GM21723 (cell line): ENCODE measurements around the gene ABHD16B.
"Not testable (repeated sequence)": the region's sequence is repeated elsewhere in the genome, so short reads cannot be mapped to it uniquely, and the experiment has no call there.

Experiments
- ATAC-seq: cut with Tn5 transposase; IDR thresholded peaks from one replicate; pipeline ENCODE4 v1.9.1; 2021; ENCODE audit warnings: mild to moderate bottlenecking, moderate library complexity; ENCODE audit not compliant: unreplicated experiment

ABHD16B gene

DNA sequence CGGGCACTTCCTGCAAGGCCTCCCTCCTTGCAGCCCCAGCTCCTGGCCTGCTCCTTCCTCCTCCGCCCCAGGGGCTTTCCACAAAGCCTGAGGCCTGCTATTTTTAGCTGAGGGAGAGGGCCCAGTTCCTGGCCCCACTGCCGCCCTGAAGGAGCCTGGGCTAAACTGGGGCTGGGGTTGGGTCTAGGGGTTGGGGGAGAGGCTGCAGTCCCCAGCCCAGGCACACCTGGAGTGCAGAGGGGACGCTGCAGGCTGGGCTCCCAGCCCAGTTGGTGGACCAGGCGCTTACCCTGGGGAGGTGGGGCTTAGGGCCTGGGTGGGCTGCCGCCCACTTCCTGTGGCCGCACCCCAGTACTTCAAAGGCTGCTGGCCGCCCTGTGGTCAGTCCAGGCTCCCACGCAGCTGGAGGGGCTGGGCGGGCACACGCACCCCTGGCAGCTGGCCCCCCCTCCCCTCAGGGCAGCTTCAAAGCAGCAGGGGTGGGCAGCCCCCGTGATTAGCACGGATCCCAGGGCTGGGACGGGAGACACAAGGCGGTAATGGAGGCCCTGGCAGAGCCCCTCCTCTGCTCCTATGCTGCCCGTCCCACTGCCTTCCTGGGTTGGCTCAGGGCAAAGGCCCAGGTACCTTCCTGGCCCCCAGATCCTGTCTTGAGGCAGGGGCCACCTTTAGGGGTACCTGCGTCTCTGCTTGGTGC is 7.1 kb upstream of the ABHD16B start:
- ATAC-seq: no peak

DNA sequence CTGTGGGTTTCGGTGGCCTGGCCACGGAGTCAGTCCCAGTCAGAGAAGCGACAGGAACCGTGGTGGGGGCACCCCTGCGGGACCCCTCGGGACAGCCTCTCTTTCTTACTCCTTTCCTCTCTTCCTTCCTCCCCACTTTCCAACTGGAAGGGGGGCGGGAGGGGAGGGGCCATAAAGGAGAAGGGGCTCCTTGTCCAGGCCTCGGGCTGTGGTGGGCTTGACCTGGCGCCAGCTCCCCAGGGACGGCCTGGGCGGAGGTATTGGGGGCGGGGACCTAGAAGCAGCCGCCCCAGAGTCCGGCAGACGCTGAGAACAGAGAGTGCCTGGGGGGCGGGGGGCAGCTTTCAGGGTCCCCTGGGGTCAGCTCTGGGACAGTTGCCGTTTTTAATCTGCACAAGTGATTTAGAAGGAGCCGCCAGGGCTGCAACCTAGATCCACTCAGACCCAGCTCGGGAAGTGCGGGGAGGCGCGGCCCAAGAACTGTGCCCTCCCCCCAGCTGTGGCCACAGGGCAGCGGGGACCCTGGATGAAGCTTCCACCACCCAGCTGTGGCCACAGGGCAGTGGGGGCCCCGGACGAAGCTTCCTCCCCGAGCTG is 6.4 kb upstream of the ABHD16B start:
- no peak for ATAC-seq

DNA sequence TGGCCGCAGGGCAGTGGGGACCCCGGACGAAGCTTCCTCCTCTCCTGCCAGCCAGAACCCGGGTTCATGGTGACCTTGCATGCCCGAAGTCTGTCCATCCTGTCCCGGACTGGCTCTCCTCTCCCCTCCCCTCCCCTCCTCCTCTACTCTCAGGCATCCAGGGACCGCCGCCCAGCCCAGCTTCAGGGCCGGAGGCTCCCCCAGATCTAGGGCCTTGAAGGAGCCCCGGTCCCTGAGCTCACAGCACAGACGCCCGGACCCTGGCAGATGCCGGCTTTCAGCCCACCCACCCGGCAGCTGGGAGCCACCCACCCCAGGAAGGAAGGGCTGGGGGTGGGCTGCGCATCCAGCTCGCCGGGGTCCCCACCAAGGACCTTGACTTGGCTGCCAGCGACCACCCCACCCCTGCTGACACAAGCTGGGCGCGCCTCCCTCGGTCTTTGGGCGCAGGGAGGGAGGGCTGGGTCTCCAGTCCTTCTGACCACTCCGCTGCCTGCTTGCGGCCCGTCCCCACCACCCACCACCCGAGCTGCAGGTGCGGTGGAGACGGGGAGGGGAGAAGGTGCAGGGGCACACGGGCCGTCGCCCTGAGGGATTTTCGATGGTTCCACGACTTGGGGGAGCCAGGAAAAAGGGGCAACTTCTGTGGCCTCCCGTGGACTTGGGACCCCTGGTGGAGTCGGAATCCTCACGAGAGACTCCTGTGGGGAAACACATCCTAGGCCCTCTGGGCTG is 5.8 kb upstream of the ABHD16B start:
- ATAC-seq: no peak

DNA sequence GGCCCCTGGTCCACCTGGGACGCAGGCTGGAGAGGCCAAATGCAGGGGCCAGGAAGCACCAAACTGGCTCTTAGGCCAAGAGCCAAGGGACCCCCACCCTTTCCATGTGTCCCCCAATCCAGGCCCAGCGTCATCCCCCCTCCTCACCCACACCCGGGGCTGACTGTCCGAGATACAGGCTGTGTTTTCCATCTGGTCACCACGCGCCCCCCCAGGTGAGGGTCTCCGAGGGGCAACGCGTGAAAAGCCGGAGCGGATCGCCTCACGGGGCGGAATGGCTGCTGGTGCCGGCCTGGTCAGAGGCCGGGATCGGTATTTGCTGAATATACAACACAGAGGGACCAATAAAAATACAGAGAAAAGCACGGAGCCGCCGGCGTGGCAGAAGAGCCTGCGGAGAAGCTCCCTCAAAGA is 5.2 kb upstream of the ABHD16B start:
- no peak for ATAC-seq

DNA sequence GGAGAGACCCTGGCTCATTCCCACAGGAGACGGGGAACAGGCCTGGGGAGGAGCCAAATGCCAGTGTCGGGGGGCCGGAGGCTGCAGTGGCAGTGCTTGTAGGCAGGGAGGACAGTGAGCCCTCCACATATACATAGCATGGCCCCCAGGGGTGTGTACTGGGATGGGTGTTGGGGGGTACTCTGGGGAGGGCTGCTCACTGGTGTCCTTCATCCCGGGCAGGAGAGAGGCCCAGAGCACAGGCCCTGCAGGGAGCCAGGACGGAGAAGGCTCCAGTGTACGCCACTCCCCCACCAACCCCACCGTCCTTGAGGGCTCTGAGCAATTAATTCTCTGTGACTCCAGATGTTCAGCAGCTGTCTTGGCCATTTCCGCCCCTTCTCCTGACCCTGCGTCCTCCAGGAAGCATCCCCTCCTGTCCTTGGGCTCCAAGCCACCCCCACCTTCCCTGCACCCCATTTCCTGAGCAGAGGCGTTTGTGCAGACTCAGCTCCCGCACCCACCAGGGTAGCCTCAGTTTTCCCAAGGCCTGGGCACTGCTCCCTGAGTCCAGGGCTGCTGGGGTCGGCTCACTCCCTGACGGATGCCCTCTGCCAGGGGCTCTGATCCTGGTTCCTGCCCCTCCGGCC is 3.4 kb upstream of the ABHD16B start:
- ATAC-seq: no peak

DNA sequence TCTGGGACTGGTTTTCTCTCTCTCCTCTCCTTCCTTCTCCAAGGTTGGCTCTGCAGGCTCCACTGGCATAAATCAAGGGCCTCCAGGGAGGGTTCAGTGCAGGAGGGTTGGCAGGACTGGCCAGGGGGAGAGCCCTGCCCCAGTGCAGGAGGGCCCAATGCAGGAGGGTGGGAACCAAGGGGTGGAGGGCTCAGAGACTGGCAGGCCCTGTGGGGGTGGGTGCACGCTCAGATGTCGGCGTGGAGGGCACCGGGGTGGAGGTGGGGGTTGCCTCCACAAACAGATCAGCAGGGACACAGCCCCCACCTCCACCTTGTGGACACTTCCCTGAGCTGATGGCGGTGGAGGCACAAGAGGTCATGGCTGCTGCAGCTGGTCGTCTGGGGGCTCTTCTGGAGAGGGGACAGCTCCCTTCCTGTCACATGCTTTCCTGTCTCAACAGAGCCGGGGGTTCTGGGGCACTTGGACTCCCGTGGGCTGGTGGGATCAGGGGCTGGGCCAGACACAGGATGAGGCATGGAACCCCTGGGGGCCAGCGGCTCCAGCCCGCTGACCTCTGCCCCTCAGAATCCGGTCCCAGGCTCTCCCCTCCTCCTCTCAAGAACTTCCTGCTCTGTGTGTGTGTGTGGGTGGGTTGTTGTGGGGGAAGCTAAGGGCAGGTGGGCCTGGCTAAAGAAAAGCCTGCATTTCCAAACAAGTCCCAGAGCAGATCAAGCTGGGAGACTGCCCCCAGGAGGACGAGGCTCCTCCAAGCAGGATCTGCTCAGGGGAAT is 2.7 kb upstream of the ABHD16B start:
- ATAC-seq: no peak

DNA sequence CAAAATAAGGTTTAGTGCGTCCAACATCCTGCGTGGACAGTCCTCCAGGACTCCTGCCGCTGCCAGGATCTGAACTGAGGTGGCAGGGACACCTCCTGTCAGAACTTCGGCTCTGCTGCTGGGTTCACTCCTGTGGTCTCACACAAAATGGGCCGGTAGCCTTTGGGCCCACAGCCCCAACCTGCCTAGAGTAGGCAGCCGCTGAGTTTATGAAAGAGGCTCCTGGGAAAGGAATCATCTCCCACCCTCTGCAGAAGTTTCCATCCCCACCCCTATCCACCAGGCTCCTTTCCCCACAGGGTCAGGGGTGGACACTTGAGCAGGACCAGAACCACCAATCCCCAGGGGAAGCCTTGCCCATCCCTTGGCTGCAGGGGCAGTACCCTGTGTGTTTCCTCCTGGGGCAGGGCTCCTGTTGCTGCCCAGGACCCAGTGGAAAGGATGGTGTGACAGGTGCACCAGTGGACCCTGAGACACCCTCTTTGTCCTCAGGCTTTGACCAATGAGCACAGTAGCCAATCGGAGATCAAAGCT is 2.1 kb upstream of the ABHD16B start:
- ATAC-seq: no peak

DNA sequence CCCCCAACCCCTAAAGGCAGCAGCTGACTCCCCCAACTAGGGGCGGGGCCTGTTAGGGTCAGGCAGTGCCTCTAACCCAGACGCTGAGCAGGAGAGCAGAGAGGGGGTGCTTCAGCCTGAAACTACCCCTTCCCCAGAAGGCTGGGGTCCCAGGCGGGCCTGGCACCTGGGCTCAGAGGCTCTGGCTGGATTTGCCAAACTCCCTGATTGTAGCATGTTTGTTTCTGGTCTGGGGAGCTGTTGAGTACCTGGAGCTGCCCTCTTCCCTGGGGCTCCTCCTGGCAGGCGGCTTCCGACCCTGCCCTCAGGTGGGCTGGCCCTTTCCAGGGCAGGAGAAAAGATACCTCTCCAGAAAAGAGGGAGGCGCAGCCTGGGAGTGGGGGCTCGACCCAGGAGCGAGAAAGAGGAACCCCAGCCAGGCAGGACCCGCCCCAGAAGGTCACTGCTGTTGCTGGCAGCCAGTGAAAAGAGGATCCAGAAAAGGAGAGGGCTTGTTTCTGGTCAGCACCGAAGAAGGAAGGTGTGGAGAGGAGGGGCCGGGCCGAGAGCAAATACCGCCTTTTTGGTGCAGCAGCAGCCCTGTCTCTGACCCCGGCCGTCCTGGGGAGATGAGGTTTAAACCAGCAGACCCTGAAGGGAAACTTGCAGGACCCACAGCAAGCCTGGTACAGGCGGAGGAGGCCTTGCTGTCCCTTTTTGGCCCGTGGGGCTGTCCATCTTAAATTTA is 810 bp upstream of the ABHD16B start:
- ATAC-seq: no peak

DNA sequence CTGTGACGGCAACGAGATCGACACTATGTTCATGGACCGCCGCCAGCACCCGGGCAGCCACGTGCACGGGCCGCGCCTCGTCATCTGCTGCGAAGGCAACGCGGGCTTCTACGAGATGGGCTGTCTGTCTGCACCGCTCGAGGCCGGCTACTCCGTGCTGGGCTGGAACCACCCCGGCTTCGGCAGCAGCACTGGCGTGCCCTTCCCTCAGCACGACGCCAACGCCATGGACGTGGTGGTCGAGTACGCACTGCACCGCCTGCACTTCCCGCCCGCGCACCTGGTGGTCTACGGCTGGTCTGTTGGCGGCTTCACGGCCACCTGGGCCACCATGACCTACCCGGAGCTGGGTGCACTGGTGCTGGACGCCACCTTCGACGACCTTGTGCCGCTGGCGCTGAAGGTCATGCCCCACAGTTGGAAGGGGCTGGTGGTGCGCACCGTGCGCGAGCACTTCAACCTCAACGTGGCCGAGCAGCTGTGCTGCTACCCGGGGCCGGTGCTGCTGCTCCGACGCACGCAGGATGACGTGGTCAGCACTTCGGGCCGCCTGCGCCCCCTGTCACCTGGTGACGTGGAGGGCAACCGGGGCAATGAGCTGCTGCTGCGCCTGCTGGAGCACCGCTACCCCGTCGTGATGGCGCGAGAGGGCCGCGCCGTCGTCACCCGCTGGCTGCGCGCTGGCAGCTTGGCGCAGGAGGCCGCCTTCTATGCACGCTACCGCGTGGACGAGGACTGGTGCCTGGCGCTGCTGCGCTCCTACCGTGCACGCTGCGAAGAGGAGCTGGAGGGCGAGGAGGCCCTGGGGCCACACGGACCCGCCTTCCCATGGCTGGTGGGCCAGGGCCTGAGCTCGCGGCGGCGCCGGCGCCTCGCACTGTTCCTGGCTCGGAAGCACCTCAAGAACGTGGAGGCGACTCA is 943 bp downstream of the ABHD16B start:
- no peak for ATAC-seq

DNA sequence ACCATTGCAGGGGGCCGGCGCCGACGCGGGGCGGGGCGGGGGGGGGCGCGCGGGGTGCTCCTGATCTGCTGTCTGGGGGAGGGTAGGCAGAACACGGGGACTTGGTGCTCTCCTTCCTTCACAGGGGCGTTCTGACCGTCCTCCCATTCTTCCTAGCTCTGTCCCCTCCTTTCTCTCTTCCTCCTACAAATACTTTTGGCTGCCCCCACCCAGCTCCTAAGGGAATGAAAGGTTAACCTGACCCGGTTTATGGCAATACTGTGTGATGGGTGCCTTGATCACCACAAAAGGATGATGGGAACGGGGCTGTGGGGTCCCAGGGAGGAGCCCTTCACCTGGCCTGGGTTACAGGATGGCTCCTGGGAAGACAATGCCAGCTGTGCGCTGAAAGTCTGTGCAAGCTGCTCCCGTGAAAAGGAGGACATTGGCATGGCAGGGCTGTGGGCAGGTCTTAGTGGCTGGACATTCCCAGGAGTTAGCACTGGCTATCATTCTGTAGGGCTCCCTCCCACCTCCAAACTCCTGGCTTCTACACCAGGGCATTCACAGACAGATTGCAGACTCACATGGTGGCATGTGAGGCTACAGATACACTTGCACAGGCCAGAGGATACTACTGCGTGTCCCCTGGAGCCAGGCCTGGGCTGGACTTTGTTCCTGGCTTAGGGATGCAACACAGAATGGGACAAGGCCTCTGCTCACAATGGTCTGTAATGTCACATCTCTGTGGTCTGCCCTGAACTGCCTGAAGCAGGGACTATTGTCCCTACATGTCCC is 1.9 kb downstream of the ABHD16B start:
- no peak for ATAC-seq

DNA sequence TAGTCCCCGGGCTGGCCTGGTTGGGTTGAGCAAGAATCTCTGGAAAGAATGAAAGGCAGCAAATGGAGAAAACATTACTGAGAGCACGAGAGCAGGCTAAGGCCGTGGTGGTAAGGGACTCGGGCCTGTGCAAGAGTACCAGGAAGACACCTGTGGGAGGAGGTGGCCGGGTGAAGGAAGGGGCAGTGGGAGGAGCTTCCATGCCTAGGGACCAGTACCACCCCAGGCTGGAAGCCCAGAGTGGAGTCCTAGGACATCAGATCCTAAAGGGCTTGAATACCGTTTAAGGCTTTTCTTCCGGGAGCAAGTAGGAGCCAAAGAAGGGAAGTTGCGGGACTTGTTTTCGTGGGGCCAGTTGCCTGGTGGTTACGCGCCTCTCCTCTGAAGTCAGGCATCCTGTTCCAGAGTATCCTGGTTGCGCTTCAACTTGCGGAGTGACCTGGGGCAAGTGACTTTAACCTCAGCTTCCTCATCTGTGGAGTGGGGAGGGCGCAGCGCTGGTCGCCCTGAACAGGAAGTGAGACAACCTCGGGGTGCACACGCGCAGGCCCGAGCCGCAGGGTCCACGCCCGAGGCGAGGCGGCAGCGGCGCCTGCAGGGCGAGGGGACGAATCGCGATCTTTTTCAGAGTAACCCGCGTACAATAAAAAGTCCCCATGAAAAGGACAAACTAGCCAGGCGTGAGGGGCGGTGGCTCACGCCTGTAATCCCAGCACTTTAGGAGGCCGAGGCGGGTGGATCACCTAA is 2.7 kb downstream of the ABHD16B start:
- ATAC-seq: peak; percentile 72

DNA sequence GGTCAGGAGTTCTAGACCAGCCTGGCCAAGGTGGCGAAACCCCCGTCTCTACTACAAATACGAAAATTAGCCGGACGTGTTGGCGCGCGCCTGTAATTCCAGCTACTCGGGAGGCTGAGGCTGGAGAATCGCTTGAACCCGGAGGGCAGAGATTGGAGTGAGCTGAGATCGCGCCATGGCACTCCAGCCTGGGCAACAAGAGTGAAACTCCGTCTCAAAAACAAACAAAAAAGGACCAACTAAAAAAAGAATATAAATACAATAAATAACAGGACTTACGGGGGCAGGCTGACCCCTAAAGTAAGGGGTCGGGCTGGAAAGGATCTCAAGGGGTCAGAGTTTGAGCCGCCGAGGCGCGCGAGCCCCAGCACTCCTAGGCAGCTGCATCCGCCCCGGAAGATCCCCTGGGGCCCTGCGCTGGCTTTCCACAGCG is 3.3 kb downstream of the ABHD16B start:
- no peak for ATAC-seq

DNA sequence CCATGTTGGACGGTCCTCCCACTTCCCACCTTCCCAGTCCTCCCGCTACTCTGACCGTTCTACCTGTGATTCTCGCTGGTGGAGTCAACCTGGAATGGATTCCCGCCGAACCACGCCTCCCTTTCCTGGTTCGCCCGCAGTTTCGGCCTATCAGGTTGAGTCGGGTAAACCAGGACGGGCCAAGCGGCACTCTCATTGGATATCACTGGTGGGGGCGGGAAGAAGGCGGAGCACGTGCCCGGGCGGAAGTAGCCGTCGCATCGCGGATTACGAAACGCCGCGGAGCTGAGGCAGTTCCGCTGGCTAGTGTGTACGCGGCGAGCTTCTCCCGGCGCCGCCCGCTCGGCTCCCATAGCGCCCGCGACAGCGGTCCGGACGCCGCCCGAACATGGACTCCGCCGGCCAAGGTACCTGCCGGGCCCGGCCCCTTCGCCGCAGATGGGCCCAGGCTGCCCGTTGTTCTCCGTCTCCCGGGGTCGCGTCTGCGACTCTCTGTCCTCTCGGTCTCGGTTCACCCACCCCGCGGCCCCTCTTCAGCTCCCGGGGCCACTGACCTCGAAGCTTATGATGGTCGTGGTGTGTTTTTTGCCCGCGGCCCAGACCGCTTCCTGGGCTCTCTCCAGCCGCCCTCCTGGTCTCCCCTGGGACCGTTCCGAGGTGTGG is 3.8 kb downstream of the ABHD16B start, which contains the start of gene TPD52L2:
Gene TPD52L2, plus strand, starts transcription at position 293 of the 663 bp plus-strand sequence. Its CDS starts 96 bp downstream, at position 389.
- peak; percentile 68 for ATAC-seq

DNA sequence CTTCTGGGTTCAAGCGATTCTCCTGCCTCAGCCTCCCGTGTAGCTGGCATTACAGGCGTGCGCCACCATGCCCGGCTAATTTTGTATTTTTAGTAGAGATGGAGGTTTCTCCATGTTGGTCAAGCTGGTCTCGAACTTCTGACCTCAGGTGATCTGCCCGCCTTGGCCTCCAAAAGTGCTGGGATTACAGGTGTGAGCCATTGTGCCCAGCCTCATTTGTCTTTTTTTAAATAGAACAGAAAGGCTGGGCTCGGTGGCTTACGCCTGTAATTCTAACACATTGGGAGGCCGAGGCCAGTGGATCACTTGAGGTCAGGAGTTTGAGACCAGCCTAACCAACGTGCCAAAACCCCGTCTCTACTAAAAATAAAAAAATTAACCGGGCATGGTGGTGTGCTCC is 5.7 kb downstream of the ABHD16B start:
- ATAC-seq: not testable (repeated sequence)

DNA sequence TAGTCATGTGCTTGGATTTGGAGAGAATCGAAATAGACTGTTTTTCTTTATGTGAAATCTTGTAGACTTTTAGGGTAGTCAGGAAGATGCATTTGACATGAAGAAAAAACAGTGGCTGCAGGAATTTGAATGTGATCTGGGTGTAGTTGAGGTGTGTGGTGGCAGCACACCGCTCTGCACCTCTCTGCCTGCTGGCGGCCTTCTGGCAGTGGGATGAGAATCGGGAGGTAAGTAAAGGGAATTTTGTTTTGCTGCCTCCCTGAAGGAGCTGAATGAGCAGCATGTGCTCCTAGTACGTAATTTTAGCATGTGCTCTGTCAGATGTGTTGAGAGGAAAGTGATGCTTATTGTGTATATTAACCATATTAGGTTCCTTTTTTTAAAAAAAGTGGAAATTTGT is 7.0 kb downstream of the ABHD16B start:
- no peak for ATAC-seq

DNA sequence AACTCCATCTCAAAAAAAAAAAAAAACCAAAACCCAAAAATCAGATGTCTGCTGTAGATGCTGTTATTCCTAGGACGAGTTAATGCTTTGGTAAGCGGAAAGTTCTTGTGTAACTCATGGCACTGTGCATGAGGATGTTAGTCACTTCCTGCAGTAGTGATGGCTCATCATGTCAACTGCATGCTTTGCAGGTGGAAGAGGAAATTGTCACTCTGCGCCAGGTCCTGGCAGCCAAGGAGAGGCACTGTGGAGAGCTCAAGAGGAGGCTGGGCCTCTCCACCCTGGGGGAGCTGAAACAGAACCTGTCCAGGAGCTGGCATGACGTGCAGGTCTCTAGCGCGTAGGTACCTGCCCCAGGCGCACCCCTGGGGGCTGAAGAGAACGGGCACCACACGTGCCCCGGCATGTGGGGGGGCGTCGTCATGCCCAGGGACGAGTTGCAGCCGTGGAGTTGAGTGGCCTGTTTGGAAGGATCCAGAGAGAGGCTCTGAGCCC is 12.2 kb downstream of the ABHD16B start:
- ATAC-seq: no peak

DNA sequence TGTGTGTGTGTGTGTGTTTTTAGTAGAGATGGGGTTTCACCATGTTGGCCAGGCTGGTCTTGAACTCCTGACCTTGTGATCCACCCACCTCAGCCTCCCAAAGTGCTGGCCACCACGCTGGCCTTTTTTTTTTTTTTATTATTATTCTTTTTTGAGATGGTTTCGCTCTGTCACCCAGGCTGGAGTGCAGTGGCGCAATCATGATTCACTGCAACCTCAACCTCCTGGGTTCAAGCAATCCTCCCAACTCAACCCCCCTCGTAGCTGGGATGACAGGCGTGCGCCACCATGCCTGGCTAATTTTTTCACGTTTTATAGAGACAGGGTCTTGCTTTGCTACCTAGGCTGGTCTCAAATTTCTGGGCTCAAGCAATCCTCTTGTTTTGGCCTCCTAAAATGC is 12.9 kb downstream of the ABHD16B start:
- ATAC-seq: not testable (repeated sequence)
